H1 (cell line): ENCODE results near the gene GJD2. TPM values are rescaled to one million over a fixed set of nuclear protein-coding genes. Genes with fewer than 3 reads are reported as not detected.

Experiments
- CTCF ChIA-PET: fragments of 300-600 bp; sonication (Branson Sonifier 250); formaldehyde crosslinking; loops from one replicate; lab custom pipeline; 2021; ENCODE audit not compliant: partially characterized antibody; lab: Charles Lee
- POLR2A ChIA-PET: fragments of 300-600 bp; sonication (Branson Sonifier 250); formaldehyde crosslinking; loops from one replicate; lab custom pipeline; 2021; ENCODE audit warnings: inconsistent platforms; ENCODE audit not compliant: partially characterized antibody; lab: Charles Lee
- DNase-seq, 2 experiments: peaks; one replicate each; pipeline versions ENCODE4 v3.0.0 to v3.0.0-alpha.2; 2010 to 2022; ENCODE audit warnings: low spot score in 2 of 2, low read depth in 1 of 2, mixed read lengths in 1 of 2
- FAIRE-seq: peaks from 2 replicates; lab custom pipeline; 2011; peaks lifted over from hg19 to GRCh38; lab: Jason Lieb, UNC
- H2AFZ ChIP-seq: 2 replicates; pipeline ENCODE4 v1.8.1; 2012; ENCODE audit warnings: low read length, inconsistent platforms
- H2AK5ac ChIP-seq: 2 replicates; pipeline ENCODE4 v1.6.1; 2013; ENCODE audit warnings: low read depth, low read length
- H2BK120ac ChIP-seq: replicated peaks from 2 replicates; pipeline ENCODE3; 2013; ENCODE audit warnings: low read depth, low read length, inconsistent platforms
- H2BK12ac ChIP-seq: 2 replicates; pipeline ENCODE4 v1.6.1; 2013; ENCODE audit warnings: low read depth, low read length
- H2BK15ac ChIP-seq: 2 replicates; pipeline ENCODE4 v1.6.1; 2013; ENCODE audit warnings: low read length
- H2BK20ac ChIP-seq: 2 replicates; pipeline ENCODE4 v1.6.1; 2013; ENCODE audit warnings: low read length
- H2BK5ac ChIP-seq: 2 replicates; pipeline ENCODE4 v1.6.1; 2013; ENCODE audit warnings: low read depth, low read length
- H3K14ac ChIP-seq: 2 replicates; pipeline ENCODE4 v1.6.1; 2013; ENCODE audit warnings: inconsistent platforms; ENCODE audit not compliant: insufficient read length
- H3K18ac ChIP-seq: 2 replicates; pipeline ENCODE4 v1.6.1; 2013; ENCODE audit warnings: low read length; ENCODE audit errors: extremely low read depth
- H3K23ac ChIP-seq: 2 replicates; pipeline ENCODE4 v1.6.1; 2013; ENCODE audit warnings: inconsistent platforms; ENCODE audit not compliant: insufficient read length
- H3K23me2 ChIP-seq: 2 replicates; pipeline ENCODE4 v1.6.1; 2013; ENCODE audit warnings: low read depth, low read length
- H3K27ac ChIP-seq: 2 replicates; pipeline ENCODE4 v1.6.1; 2011; ENCODE audit warnings: low read depth, low read length, inconsistent platforms
- H3K27me3 ChIP-seq, 4 experiments: replicated peaks in 1 of 4; 1 replicate in 1 of 4; 2 replicates in 3 of 4; pipeline versions ENCODE4 v1.6.1 to v1.8.1; 2011 to 2013; ENCODE audit warnings: low read length in 3 of 4, mild to moderate bottlenecking in 3 of 4, inconsistent platforms in 2 of 4, mixed read lengths in 2 of 4, moderate library complexity in 1 of 4; ENCODE audit not compliant: control insufficient read depth in 3 of 4, insufficient read depth in 3 of 4; ENCODE audit errors: extremely low read depth in 1 of 4
- H3K36me3 ChIP-seq, 4 experiments: 2 replicates each; pipeline versions ENCODE4 v1.6.1 to v1.8.1; 2011 to 2013; ENCODE audit warnings: mild to moderate bottlenecking in 4 of 4, low read length in 3 of 4, moderate library complexity in 2 of 4, control low read depth in 1 of 4, inconsistent platforms in 1 of 4; ENCODE audit not compliant: insufficient read depth in 4 of 4, control insufficient read depth in 2 of 4
- H3K4ac ChIP-seq: replicated peaks from 2 replicates; pipeline ENCODE3; 2013; ENCODE audit warnings: low read length, low read depth, mixed read lengths, inconsistent platforms; ENCODE audit not compliant: insufficient read length
- H3K4me1 ChIP-seq, 4 experiments: replicated peaks in 1 of 4; 1 replicate in 1 of 4; 2 replicates in 3 of 4; pipeline versions ENCODE4 v1.6.1 to v1.8.1; 2011 to 2013; ENCODE audit warnings: low read length in 3 of 4, inconsistent platforms in 2 of 4, mixed read lengths in 1 of 4; ENCODE audit not compliant: insufficient read depth in 4 of 4, control insufficient read depth in 3 of 4
- H3K4me2 ChIP-seq, 2 experiments: 2 replicates each; pipeline versions ENCODE4 v1.6.1 to v1.8.1; 2011 to 2013; ENCODE audit warnings: low read depth in 2 of 2, low read length in 2 of 2, control low read depth in 1 of 2, inconsistent platforms in 1 of 2, mild to moderate bottlenecking in 1 of 2; ENCODE audit not compliant: insufficient read depth in 1 of 2
- H3K4me3 ChIP-seq, 4 experiments: fragments of 200-600, 300-600 bp in 1 of 4; sonication (generic), shearing (Covaris generic), sonication (Bioruptor Twin) in 1 of 4; 2 replicates each; pipeline versions ENCODE4 v1.5.1 to v1.8.1; 2011 to 2016; ENCODE audit warnings: low read length in 4 of 4, low read depth in 3 of 4, control low read depth in 2 of 4, inconsistent platforms in 2 of 4, mild to moderate bottlenecking in 2 of 4, mixed read lengths in 1 of 4, moderate library complexity in 1 of 4; ENCODE audit not compliant: insufficient read depth in 2 of 4; ENCODE audit errors: extremely low read depth in 1 of 4
- H3K56ac ChIP-seq: replicated peaks from 2 replicates; pipeline ENCODE3; 2013; ENCODE audit warnings: low read depth, mild to moderate bottlenecking, mixed read lengths, low read length, inconsistent platforms; ENCODE audit not compliant: insufficient read length
- H3K79me1 ChIP-seq: 2 replicates; pipeline ENCODE4 v1.6.1; 2013; ENCODE audit warnings: low read depth, low read length, control low read depth
- H3K79me2 ChIP-seq, 2 experiments: 2 replicates each; pipeline versions ENCODE4 v1.6.1 to v1.8.1; 2012 to 2013; ENCODE audit warnings: low read length in 2 of 2, mild to moderate bottlenecking in 2 of 2, inconsistent platforms in 1 of 2; ENCODE audit not compliant: insufficient read depth in 2 of 2, control insufficient read depth in 1 of 2
- H3K9ac ChIP-seq, 4 experiments: replicated peaks in 1 of 4; 1 replicate in 1 of 4; 2 replicates in 3 of 4; pipeline versions ENCODE4 v1.6.1 to v1.8.1; 2011 to 2013; ENCODE audit warnings: low read depth in 3 of 4, low read length in 3 of 4, control low read depth in 2 of 4, mild to moderate bottlenecking in 2 of 4, moderate library complexity in 2 of 4, inconsistent platforms in 1 of 4; ENCODE audit errors: extremely low read depth in 1 of 4
- H3K9me3 ChIP-seq, 2 experiments: 2 replicates each; pipeline versions ENCODE4 v1.6.1 to v1.8.1; 2012 to 2013; ENCODE audit warnings: mild to moderate bottlenecking in 2 of 2, moderate library complexity in 2 of 2, control low read depth in 1 of 2, inconsistent platforms in 1 of 2, low read depth in 1 of 2, low read length in 1 of 2, mixed read lengths in 1 of 2; ENCODE audit not compliant: insufficient read depth in 2 of 2
- H4K20me1 ChIP-seq, 2 experiments: replicated peaks in 1 of 2; 2 replicates each; pipeline versions ENCODE3 to v1.8.1; 2011 to 2013; ENCODE audit warnings: inconsistent platforms in 2 of 2, low read length in 2 of 2, mild to moderate bottlenecking in 1 of 2; ENCODE audit not compliant: insufficient read depth in 2 of 2, control insufficient read depth in 1 of 2
- H4K5ac ChIP-seq: 2 replicates; pipeline ENCODE4 v1.6.1; 2013; ENCODE audit warnings: low read length, low read depth, mixed read lengths, inconsistent platforms; ENCODE audit not compliant: insufficient read length
- H4K8ac ChIP-seq: 2 replicates; pipeline ENCODE4 v1.8.0; 2013; ENCODE audit warnings: mild to moderate bottlenecking, moderate library complexity, low read length, inconsistent platforms; ENCODE audit not compliant: insufficient read depth; ENCODE audit errors: extremely low read depth
- H4K91ac ChIP-seq: replicated peaks from 2 replicates; pipeline ENCODE3; 2013; ENCODE audit warnings: low read length, mixed read lengths, inconsistent platforms; ENCODE audit not compliant: insufficient read length
- CREB1 ChIP-seq: IDR thresholded peaks from 2 replicates; pipeline ENCODE4 v1.6.1; 2012; ENCODE audit warnings: inconsistent platforms
- POU5F1 ChIP-seq: IDR thresholded peaks from 2 replicates; pipeline ENCODE4 v1.6.1; 2011; ENCODE audit warnings: low read depth, mild to moderate bottlenecking, low read length, moderate library complexity
- WGBS, 2 experiments: shearing (Covaris generic) in 1 of 2; methylation state at CpG; one replicate each; pipeline versions ENCODE4 v1.1.6 to v1.1.7; 2013 to 2015; ENCODE audit warnings: low lambda C conversion rate in 2 of 2, mixed read lengths in 2 of 2, inconsistent platforms in 1 of 2, low coverage in 1 of 2, missing lambda C conversion rate in 1 of 2; ENCODE audit not compliant: insufficient replicate concordance in 2 of 2, insufficient coverage in 1 of 2, insufficient read length in 1 of 2; ENCODE audit errors: extremely low coverage in 1 of 2, missing lambda C conversion rate in 1 of 2; 5-methylcytosine and 5-hydroxymethylcytosine counted together
- polyA plus RNA-seq, 7 experiments: library from polyadenylated mRNA; depleted of rRNA in 3 of 7; stranded (reverse) in 5 of 7; unstranded in 2 of 7; fragments of >200 nt in 5 of 7; fragments of 200-250 nt in 2 of 7; gene quantifications; 1 replicate in 5 of 7; 2 replicates in 1 of 7; 4 replicates in 1 of 7; pipeline versions ENCODE4 v1.2.1 to v1.2.3, GENCODE V29; 2011 to 2013; ENCODE audit warnings: missing spikeins in 2 of 7, mixed read lengths in 2 of 7
- total RNA-seq: library from RNA; stranded (reverse); fragmentation: NEBNext Ultra II Directional; extraction: Animal tissue kit (Norgen Biotek cat#: 25700); gene quantifications from 2 replicates; pipeline ENCODE4 v1.2.1, GENCODE V29; 2021
- TF ChIP-seq, protein P1 (sequence below): IDR thresholded peaks from 2 replicates; pipeline ENCODE4 v1.6.1; 2011; ENCODE audit warnings: low read depth, mild to moderate bottlenecking, low read length; ENCODE audit not compliant: insufficient read depth

GJD2 gene
- total and polyA plus RNA-seq, 2 of the 8 experiments (the other 6 are each of a cell fraction or from before 2014, with no cell fraction given), result 0.39 to 0.54 TPM

GRCh38 chr15:34730701-34731100, 24.1 kb downstream of the GJD2 start:
- no peak overlapping the region for H3K4me3 ChIP-seq
- H4K5ac ChIP-seq, result no peak overlapping the region
- no peak overlapping the region for H3K56ac ChIP-seq
- POLR2A ChIA-PET, result no interaction called here
- H3K18ac ChIP-seq, result no peak overlapping the region
- H3K23ac ChIP-seq, result no peak overlapping the region
- H2AFZ ChIP-seq, result no peak overlapping the region
- H2BK12ac ChIP-seq, result no peak overlapping the region
- FAIRE-seq (no peak), DNase-seq (no peak)
- H2BK15ac ChIP-seq, result no peak overlapping the region
- no peak overlapping the region for H3K4ac ChIP-seq
- TF ChIP-seq CREB1 (no peak), POU5F1 (no peak)
- TF ChIP-seq, protein P1, sequence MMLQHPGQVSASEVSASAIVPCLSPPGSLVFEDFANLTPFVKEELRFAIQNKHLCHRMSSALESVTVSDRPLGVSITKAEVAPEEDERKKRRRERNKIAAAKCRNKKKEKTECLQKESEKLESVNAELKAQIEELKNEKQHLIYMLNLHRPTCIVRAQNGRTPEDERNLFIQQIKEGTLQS, result no peak
- peaks cover 0 to 6% (median under 1%) of the 10 kb centered on the region in 4 experiments; a peak in 4 of 7 replicates for H3K4me1 ChIP-seq
- no peak overlapping the region for H2AK5ac ChIP-seq
- no peak overlapping the region for H4K8ac ChIP-seq
- H3K23me2 ChIP-seq, result no peaks in the 10 kb centered on the region
- no peak overlapping the region for H3K4me2 ChIP-seq
- no peaks in the 10 kb centered on the region for H3K79me1 ChIP-seq
- no peaks in the 10 kb centered on the region for H3K79me2 ChIP-seq
- H3K27me3 ChIP-seq, result no peaks in the 10 kb centered on the region
- no peak overlapping the region for H3K14ac ChIP-seq
- no peak overlapping the region for H4K91ac ChIP-seq
- CTCF ChIA-PET, result no interaction called here
- no peak overlapping the region for H2BK20ac ChIP-seq
- H2BK120ac ChIP-seq, result no peak overlapping the region
- H3K36me3 ChIP-seq, result no peaks in the 10 kb centered on the region
- 0 out of 4 replicates have a peak, but pooled peaks cover 0 to 3% of the 10 kb centered on the region in 2 experiments for H3K9me3 ChIP-seq
- WGBS, 2 experiments, result 83% methylated on average over 3 of the region's 3 CpGs; no CpG with 5 or more reads in 1 of the 2 experiments
- no peak overlapping the region for H3K9ac ChIP-seq
- no peaks in the 10 kb centered on the region for H4K20me1 ChIP-seq
- H2BK5ac ChIP-seq, result no peak overlapping the region
- no peak overlapping the region for H3K27ac ChIP-seq
